Right lobe of liver (tissue), 4 donors: ENCODE results near the gene ANKS6.

Source experiments
- CTCF ChIP-seq, 4 donors: fragments of 200-600 bp in 3 of 4; fragments of 450-650 bp in 1 of 4; IDR thresholded peaks; one replicate each; pipeline versions ENCODE4 v1.5.1 to v1.8.0; 2016 to 2022; ENCODE audit warnings: antibody characterized with exemption in 4 of 4, mild to moderate bottlenecking in 2 of 4
- POLR2A ChIP-seq: fragments of 450-650 bp; IDR thresholded peaks from one replicate; pipeline ENCODE4 v1.6.1; 2017; ENCODE audit warnings: antibody characterized with exemption, mild to moderate bottlenecking
- donor health status: DM: no; HTN: no; CAD: no.
- donor health status: DM: no; HTN: no; CAD: no.
- donor health status: DM: no; HTN: yes; CAD: no.

- TF ChIP-seq CTCF (IDR thresholded peaks at IDR 0.05) (no peak), POLR2A (no peak)
These were observed 109.1 kb downstream of the ANKS6 start for GRCh38 chr9:98686961-98687855.
